KG1 (cell line): Measurements from ENCODE around the gene MYLK3.
"Not testable (repeated sequence)": the region's sequence is repeated elsewhere in the genome, so short reads cannot be mapped to it uniquely, and the experiment has no call there.

Source experiments
- DNase-seq: peaks from one replicate; lab custom pipeline; 2025; lab: John Stamatoyannopoulos, UW

Gene MYLK3

GRCh38 chr16:46689365-46690280 lies 58.5 kb downstream of the MYLK3 start, which contains the start of gene ORC6:
Gene ORC6 (plus strand): TSS chr16:46689659. CDS start chr16:46689706, 47 bp downstream.
- DNase-seq, result peak; percentile 97

GRCh38 chr16:46688654-46689364 lies 59.3 kb downstream of the MYLK3 start, which contains the start of gene VPS35:
Gene VPS35 (minus strand): TSS chr16:46689178. CDS start chr16:46689133, 45 bp downstream.
- peak; percentile 97 for DNase-seq

GRCh38 chr16:46688101-46688653 lies 60.0 kb downstream of the MYLK3 start:
- peak; percentile 70 for DNase-seq

GRCh38 chr16:46687486-46687885 lies 60.7 kb downstream of the MYLK3 start:
- DNase-seq, result no peak

- DNase-seq, result no peak
Measured at GRCh38 chr16:46686815-46687473, 61.2 kb downstream of the MYLK3 start.

GRCh38 chr16:46681867-46682266 lies 66.3 kb downstream of the MYLK3 start:
- not testable (repeated sequence) for DNase-seq

GRCh38 chr16:46677943-46678342 lies 70.2 kb downstream of the MYLK3 start:
- DNase-seq, result not testable (repeated sequence)

GRCh38 chr16:46673320-46674013 lies 74.7 kb downstream of the MYLK3 start:
- no peak for DNase-seq

- no peak for DNase-seq
Measured at GRCh38 chr16:46662123-46662522, 86.0 kb downstream of the MYLK3 start.

GRCh38 chr16:46658925-46659324 lies 89.2 kb downstream of the MYLK3 start:
- peak; percentile 85 for DNase-seq
